HCT116 (cell line): Measurements from ENCODE around the gene MANBA. TPM values are rescaled to one million over a fixed set of nuclear protein-coding genes. Genes with fewer than 3 reads are reported as not detected.
"Not testable (repeated sequence)": the region's sequence is repeated elsewhere in the genome, so short reads cannot be mapped to it uniquely, and the experiment has no call there.

Experiments
- ATAC-seq: fragments of 200-7000 bp; cut with Tn5 transposase; 2 replicates; pipeline ENCODE4 v1.9.1; 2020; ENCODE audit warnings: mild to moderate bottlenecking, moderate library complexity
- BruUV-seq: library from RNA; stranded (reverse); fragments of 400-500 nt; replicated peaks from 2 replicates; lab custom pipeline; 2021; lab: Mats Ljungman, UMichigan
- CTCF ChIA-PET: fragments of 300-600 bp; sonication (Branson Sonifier 250); formaldehyde crosslinking; loops from one replicate; lab custom pipeline; 2021; ENCODE audit warnings: antibody characterized with exemption; lab: Charles Lee
- POLR2A ChIA-PET: fragments of 300-600, 350-600 bp; sonication (Branson Sonifier 250); formaldehyde crosslinking; loops from one replicate; lab custom pipeline; 2021; ENCODE audit warnings: antibody characterized with exemption; lab: Charles Lee
- RAD21 ChIA-PET, 2 experiments: fragments of 300-600 bp; sonication (Branson Sonifier 250); formaldehyde crosslinking; loops; one replicate each; lab custom pipeline; 2023; ENCODE audit warnings: low total read pairs in 2 of 2; ENCODE audit not compliant: uncharacterized antibody in 2 of 2, unreplicated experiment in 2 of 2, low non-redundant PET in 1 of 2; lab: Charles Lee
- DNase-seq: peaks from one replicate; pipeline ENCODE4 v3.0.0-alpha.2; 2010; ENCODE audit warnings: low read depth, low spot score
- H2AFZ ChIP-seq: fragments of 200-600 bp; shearing (Covaris generic), sonication (generic); 2 replicates; pipeline ENCODE4 v1.6.1; 2017; ENCODE audit warnings: low read depth, mixed run types, mixed read lengths, antibody characterized with exemption, low read length; ENCODE audit not compliant: poor library complexity, severe bottlenecking
- H3K27ac ChIP-seq: 2 replicates; pipeline ENCODE4 v1.5.1; 2012; ENCODE audit warnings: low read depth, low read length
- H3K27me3 ChIP-seq: fragments of 200-600 bp; sonication (generic); 2 replicates; pipeline ENCODE4 v1.6.1; 2016; ENCODE audit warnings: mixed run types, low read length, mixed read lengths; ENCODE audit not compliant: insufficient read depth
- H3K36me3 ChIP-seq, 2 experiments: fragments of 200-500 bp in 1 of 2; fragments of 200-600 bp in 1 of 2; sonication (Bioruptor generic) in 1 of 2; sonication (generic) in 1 of 2; 2 replicates each; pipeline versions ENCODE4 v1.5.1 to v1.6.1; 2014 to 2016; ENCODE audit warnings: low read length in 2 of 2, inconsistent platforms in 1 of 2, mixed read lengths in 1 of 2, mixed run types in 1 of 2; ENCODE audit not compliant: insufficient read depth in 2 of 2, control insufficient read depth in 1 of 2
- H3K4me1 ChIP-seq, 2 experiments: fragments of 200-600 bp in 1 of 2; sonication (generic) in 1 of 2; 2 replicates each; pipeline versions ENCODE4 v1.5.1 to v1.6.1; 2012 to 2017; ENCODE audit warnings: low read length in 2 of 2, inconsistent platforms in 1 of 2, mild to moderate bottlenecking in 1 of 2, mixed read lengths in 1 of 2, mixed run types in 1 of 2, moderate library complexity in 1 of 2; ENCODE audit not compliant: insufficient read depth in 2 of 2, control insufficient read depth in 1 of 2
- H3K4me2 ChIP-seq: fragments of 200-600 bp; sonication (generic); 2 replicates; pipeline ENCODE4 v1.6.1; 2017; ENCODE audit warnings: mixed run types, low read length, mixed read lengths
- H3K4me3 ChIP-seq, 2 experiments: fragments of 200-600 bp in 1 of 2; sonication (generic) in 1 of 2; replicated peaks in 1 of 2; 2 replicates each; pipeline ENCODE4 v1.5.1; 2011 to 2016; ENCODE audit warnings: low read length in 2 of 2, control low read depth in 1 of 2, low read depth in 1 of 2, mild to moderate bottlenecking in 1 of 2, mixed read lengths in 1 of 2, mixed run types in 1 of 2
- H3K79me2 ChIP-seq: fragments of 200-600 bp; sonication (generic); 2 replicates; pipeline ENCODE4 v1.6.1; 2017; ENCODE audit warnings: mild to moderate bottlenecking, mixed run types, low read length, moderate library complexity, mixed read lengths; ENCODE audit not compliant: insufficient read depth
- H3K9ac ChIP-seq: fragments of 200-600 bp; sonication (generic); 2 replicates; pipeline ENCODE4 v1.6.1; 2016; ENCODE audit warnings: low read length, mixed read lengths
- H3K9me2 ChIP-seq: fragments of 200-600 bp; sonication (generic), shearing (Covaris generic); 2 replicates; pipeline ENCODE4 v1.6.1; 2017; ENCODE audit warnings: mixed run types, mild to moderate bottlenecking, moderate library complexity; ENCODE audit not compliant: insufficient read depth
- H3K9me3 ChIP-seq, 2 experiments: fragments of 200-500 bp in 1 of 2; fragments of 200-600 bp in 1 of 2; sonication (Bioruptor generic) in 1 of 2; sonication (generic) in 1 of 2; 2 replicates each; pipeline ENCODE4 v1.6.1; 2014 to 2017; ENCODE audit warnings: low read length in 2 of 2, mixed read lengths in 2 of 2, inconsistent platforms in 1 of 2, low read depth in 1 of 2, mild to moderate bottlenecking in 1 of 2, mixed run types in 1 of 2, moderate library complexity in 1 of 2; ENCODE audit not compliant: control insufficient read depth in 1 of 2, insufficient read depth in 1 of 2
- H4K20me1 ChIP-seq: fragments of 200-600 bp; sonication (generic), shearing (Covaris generic); 2 replicates; pipeline ENCODE4 v1.6.1; 2017; ENCODE audit warnings: mixed run types, mild to moderate bottlenecking, moderate library complexity; ENCODE audit not compliant: insufficient read depth
- EZH2phosphoT487 ChIP-seq: fragments of 200-600 bp; IDR thresholded peaks from 2 replicates; pipeline ENCODE4 v1.6.1; 2018; ENCODE audit warnings: antibody characterized with exemption, borderline replicate concordance
- POLR2A ChIP-seq: IDR thresholded peaks from 2 replicates; pipeline ENCODE4 v1.7.0; 2011; ENCODE audit warnings: borderline replicate concordance; ENCODE audit not compliant: insufficient read depth, insufficient read length; ENCODE audit errors: extremely low read depth
- SIN3A ChIP-seq: IDR thresholded peaks from 2 replicates; pipeline ENCODE4 v1.6.1; 2012; ENCODE audit warnings: low read depth
- SP1 ChIP-seq: IDR thresholded peaks from 2 replicates; pipeline ENCODE4 v1.6.1; 2012; ENCODE audit warnings: low read depth
- TCF7L2 ChIP-seq: IDR thresholded peaks from 2 replicates; pipeline ENCODE4 v1.7.0; 2011; ENCODE audit warnings: borderline replicate concordance, inconsistent platforms; ENCODE audit not compliant: insufficient read depth, insufficient read length; ENCODE audit errors: extremely low read depth
- ZNF274 ChIP-seq: fragments of 200-500 bp; sonication (Bioruptor generic); IDR thresholded peaks from 2 replicates; pipeline ENCODE4 v1.6.1; 2014; ENCODE audit warnings: mild to moderate bottlenecking, low read depth, low read length, inconsistent platforms
- intact Hi-C: fragments of 100-400 bp; cut with micrococcal nuclease; formaldehyde crosslinking; loops from 2 replicates; pipeline ENCODE4 v1.10.0; 2022
- total RNA-seq: library from RNA; stranded (reverse); gene quantifications from one replicate; pipeline ENCODE4 v1.2.1, GENCODE V29; 2021; ENCODE audit not compliant: unreplicated experiment

Gene MANBA
- total RNA-seq, 1 experiment from 2014 or later: 21.3 TPM

DNA sequence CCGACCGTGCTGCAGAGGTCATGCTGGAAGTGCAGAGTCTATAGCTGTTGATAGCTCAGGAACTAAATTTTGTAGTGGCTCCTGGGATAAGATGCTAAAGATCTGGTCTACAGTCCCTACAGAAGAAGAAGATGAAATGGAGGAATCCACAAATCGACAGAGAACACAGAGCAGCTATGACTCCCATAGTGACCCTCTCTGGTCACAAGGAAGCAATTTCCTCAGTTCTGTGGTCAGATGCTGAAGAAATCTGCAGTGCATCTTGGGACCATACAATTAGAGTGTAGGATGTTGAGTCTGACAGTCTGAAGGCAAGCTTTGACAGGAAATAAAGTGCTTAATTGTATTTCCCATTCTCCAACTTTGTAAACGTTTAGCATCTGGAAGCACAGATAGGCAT is 8.8 kb downstream of the MANBA start:
- Histone ChIP-seq H3K9me2 (no peaks in the 10 kb centered on the region), H3K9me3 (no peaks in the 10 kb centered on the region)
- TF ChIP-seq SP1 (no peak), TCF7L2 (no peak), SIN3A (no peak), POLR2A (no peak), EZH2phosphoT487 (no peak), ZNF274 (no peak)
- TF ChIP-seq, all 23 proteins: peak for 0
- no peak for DNase-seq
- Histone ChIP-seq H3K79me2 (peaks cover 13% of the 10 kb centered on the region; the same call in 1 of the 2 replicates), H3K4me3 (no peak overlapping the region), H3K4me2 (no peak overlapping the region), H3K27me3 (no peaks in the 10 kb centered on the region), H3K9ac (no peak overlapping the region), H4K20me1 (no peaks in the 10 kb centered on the region; the same call in 1 of the 2 replicates), H3K4me1 (no peaks in the 10 kb centered on the region), H3K36me3 (no peaks in the 10 kb centered on the region), H3K27ac (no peak overlapping the region), H2AFZ (no peak overlapping the region)
- no TSS peak for BruUV-seq
- ChIA-PET RAD21 (no interaction called here), CTCF (no interaction called here), POLR2A (no interaction called here)
- intact Hi-C loops: no loop called here
- ATAC-seq: no peak

DNA sequence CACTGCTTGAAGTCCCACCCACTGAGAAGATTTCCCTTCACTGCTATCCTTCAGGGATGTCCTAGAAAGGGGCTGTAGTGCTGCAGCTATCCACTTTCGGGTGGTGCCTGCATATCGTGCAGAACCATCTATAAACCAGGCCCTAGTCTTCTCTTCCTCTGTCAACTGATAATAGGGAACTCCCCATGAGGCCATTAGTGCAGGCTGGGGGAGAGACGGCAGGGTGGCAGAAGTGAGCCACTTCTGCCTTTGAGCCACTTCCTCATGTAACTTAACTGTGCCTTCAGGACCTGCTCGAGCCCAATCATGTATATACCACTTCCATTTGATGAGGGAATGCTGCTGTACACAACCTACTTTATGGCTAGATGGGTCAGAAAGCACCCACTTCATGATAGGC is 17.4 kb downstream of the MANBA start:
- H3K79me2 ChIP-seq, H3K27me3 ChIP-seq, RAD21 ChIA-PET, POLR2A ChIA-PET, H2AFZ ChIP-seq, H3K4me1 ChIP-seq, H3K9me2 ChIP-seq, intact Hi-C loops, H3K9me3 ChIP-seq, H4K20me1 ChIP-seq, ATAC-seq, BruUV-seq, DNase-seq, H3K9ac ChIP-seq, H3K4me2 ChIP-seq, H3K4me3 ChIP-seq, H3K36me3 ChIP-seq, H3K27ac ChIP-seq, CTCF ChIA-PET: not testable (repeated sequence)

DNA sequence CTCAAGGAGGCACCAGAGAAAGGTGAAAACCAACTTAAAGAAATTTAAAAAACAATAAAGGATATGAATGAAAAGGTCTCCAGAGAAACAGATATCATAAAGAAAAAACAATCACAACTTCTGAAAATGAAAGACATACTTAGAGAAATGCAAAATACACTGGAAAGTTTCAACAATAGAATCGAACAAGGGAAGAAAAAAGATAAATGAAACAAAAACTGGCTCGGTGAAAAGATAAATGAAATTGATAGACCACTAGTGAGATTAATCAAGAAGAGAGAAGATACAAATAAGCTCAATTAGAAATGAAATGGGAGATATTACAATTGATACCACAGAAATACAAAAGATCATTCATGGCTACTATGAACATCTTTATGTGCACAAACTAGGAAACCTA is 22.0 kb downstream of the MANBA start:
- ATAC-seq, intact Hi-C loops: not testable (repeated sequence)

More for the DNA sequence above, 22.0 kb downstream of the MANBA start:
- H3K27ac ChIP-seq, H3K9me2 ChIP-seq, H3K36me3 ChIP-seq, H4K20me1 ChIP-seq, H3K4me2 ChIP-seq, H2AFZ ChIP-seq, H3K9me3 ChIP-seq, CTCF ChIA-PET, POLR2A ChIA-PET, H3K27me3 ChIP-seq, DNase-seq, RAD21 ChIA-PET, H3K4me3 ChIP-seq, H3K79me2 ChIP-seq, BruUV-seq, H3K9ac ChIP-seq: not testable (repeated sequence)
- H3K4me1 ChIP-seq: peaks cover 9 to 12% of the 10 kb centered on the region in 2 experiments
